ENCODE data around the gene ADRA2B. TPM values are rescaled to one million over a fixed set of nuclear protein-coding genes. Genes with fewer than 3 reads are reported as not detected.

The ADRA2B gene
- total RNA-seq, 1 experiment from 2014 or later: 4.7 TPM

DNA sequence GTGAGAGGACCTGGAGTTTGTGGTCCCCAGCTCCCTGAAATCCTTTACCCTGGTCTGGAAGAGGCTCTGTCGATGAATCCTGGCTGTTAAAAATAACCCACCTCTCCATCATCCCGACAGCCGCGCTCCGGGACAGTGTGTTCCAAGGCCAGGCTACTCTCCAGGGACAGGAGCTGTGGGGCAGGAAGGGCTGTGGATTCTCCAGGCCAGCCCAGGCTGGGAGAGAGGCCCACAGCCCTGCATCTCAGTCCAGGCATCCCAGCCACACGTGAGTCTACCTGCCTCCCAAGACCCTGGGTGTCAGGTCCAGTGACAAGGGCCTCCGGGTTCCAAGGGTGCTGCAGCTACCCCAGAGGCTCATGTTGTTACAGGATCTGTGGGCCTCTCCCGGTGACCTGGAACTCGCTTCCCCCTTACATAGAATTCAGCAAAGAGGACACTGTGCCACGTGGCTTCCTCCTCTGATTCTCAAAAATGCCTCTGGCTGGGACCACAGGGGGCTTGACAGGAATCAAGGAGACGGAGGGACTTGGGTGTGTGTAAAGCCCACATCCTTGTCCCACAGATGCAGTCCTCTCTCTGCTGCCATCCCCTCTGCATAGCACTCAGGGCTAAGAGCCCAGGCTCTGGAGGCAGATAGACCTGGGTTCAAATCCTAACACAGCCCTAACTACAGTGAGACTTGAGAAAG, 17.3 kb downstream of the ADRA2B start:
- DNase-seq (ENCODE audit: low spot score): peak; percentile 9
- CTCF ChIA-PET: interaction anchor here (0.9 to 2.6 kb wide), 6 partner anchors 15 to 162 kb away, joined by 3 to 12 read pairs (median 5); partner anchors contain the start of genes ADRA2B and ASTL
- no peak for ATAC-seq

DNA sequence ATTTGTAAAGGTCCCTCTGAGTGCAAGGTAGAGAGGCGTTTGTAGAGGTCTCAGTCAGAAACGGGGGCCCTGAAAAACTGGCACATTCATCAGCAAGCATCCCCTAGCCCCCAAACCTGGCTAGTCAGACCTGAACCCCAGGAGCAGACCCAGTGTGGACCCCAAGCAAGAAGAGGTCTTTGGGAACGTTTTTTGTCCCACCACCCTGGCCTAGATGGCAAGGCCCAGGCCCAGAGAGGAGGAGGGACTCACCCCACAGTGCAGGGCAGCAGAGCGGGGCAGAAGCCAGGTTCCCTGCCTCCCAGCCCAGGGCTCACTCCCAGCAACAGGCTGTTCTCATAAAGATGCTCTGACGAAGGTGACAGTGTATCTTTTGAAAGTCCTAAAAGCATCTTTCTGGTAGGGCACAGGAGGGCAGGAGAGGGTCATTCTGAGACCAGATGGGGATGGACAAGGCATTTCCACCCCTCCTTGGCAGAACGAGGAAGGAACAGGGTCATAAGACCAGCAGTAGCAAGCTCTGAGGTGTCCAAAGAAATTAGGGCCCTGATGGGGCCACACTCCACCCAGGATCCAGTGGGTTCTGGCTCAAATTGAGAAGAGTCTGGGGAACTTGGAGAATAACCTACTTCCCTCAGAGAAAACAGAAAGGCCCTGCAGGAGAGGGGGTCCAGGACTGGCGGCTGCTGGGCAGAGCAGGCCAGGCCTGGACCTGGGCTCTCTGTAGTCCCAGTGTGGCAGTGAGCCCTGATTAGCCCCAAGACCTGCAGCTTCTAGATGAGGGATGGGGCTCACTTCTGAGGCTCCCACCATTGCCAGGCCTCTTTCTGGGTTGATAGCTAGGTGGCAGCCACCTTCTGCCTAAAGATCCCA, 18.2 kb downstream of the ADRA2B start:
- Mint-ChIP-seq H3K27me3 (ENCODE audit: low read depth) (peaks cover 4% of the 10 kb centered on the region; the same call in 1 of the 2 replicates), H3K4me3 (no peak overlapping the region), H3K9me3 (no peaks in the 10 kb centered on the region), H3K4me1 (peaks cover 18% of the 10 kb centered on the region), H3K36me3 (no peaks in the 10 kb centered on the region), H3K27ac (no peak overlapping the region)
- ATAC-seq (no peak), DNase-seq (ENCODE audit: low spot score) (peak; percentile 7)
- ChIA-PET POLR2A (interaction anchor here (0.5 kb wide), 1 partner anchor 930 kb away, joined by 3 read pairs; no protein-coding TSS in a partner anchor), CTCF (interaction anchor here (0.9 to 2.6 kb wide), 6 partner anchors 16 to 163 kb away, joined by 3 to 12 read pairs (median 5); partner anchors contain the start of genes ADRA2B and ASTL)
- no peak for TF ChIP-seq FOXK1 (CRISPR knock-in tag; IDR thresholded peaks at IDR 0.05)
- no peak for TF ChIP-seq CBFB (CRISPR knock-in tag; IDR thresholded peaks at IDR 0.05; ENCODE audit: low read depth)
- TF ChIP-seq, protein P1, sequence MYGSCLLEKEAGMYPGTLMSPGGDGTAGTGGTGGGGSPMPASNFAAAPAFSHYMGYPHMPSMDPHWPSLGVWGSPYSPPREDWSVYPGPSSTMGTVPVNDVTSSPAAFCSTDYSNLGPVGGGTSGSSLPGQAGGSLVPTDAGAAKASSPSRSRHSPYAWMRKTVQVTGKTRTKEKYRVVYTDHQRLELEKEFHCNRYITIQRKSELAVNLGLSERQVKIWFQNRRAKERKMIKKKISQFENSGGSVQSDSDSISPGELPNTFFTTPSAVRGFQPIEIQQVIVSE (CRISPR knock-in tag; IDR thresholded peaks at IDR 0.05; ENCODE audit: borderline replicate concordance): no peak
- TF ChIP-seq TEAD4 (CRISPR knock-in tag; IDR thresholded peaks at IDR 0.05): no peak
- TF ChIP-seq, protein P2, sequence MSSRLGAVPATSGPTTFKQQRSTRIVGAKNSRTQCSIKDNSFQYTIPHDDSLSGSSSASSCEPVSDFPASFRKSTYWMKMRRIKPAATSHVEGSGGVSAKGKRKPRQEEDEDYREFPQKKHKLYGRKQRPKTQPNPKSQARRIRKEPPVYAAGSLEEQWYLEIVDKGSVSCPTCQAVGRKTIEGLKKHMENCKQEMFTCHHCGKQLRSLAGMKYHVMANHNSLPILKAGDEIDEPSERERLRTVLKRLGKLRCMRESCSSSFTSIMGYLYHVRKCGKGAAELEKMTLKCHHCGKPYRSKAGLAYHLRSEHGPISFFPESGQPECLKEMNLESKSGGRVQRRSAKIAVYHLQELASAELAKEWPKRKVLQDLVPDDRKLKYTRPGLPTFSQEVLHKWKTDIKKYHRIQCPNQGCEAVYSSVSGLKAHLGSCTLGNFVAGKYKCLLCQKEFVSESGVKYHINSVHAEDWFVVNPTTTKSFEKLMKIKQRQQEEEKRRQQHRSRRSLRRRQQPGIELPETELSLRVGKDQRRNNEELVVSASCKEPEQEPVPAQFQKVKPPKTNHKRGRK (CRISPR knock-in tag; IDR thresholded peaks at IDR 0.05; ENCODE audit: borderline replicate concordance): no peak
- TF ChIP-seq NR2C2 (CRISPR knock-in tag; IDR thresholded peaks at IDR 0.05): no peak
- no peak for TF ChIP-seq ZNF317 (CRISPR knock-in tag; IDR thresholded peaks at IDR 0.05; ENCODE audit: borderline replicate concordance, low read depth)
- TF ChIP-seq, protein P3, sequence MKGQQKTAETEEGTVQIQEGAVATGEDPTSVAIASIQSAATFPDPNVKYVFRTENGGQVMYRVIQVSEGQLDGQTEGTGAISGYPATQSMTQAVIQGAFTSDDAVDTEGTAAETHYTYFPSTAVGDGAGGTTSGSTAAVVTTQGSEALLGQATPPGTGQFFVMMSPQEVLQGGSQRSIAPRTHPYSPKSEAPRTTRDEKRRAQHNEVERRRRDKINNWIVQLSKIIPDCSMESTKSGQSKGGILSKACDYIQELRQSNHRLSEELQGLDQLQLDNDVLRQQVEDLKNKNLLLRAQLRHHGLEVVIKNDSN (CRISPR knock-in tag; IDR thresholded peaks at IDR 0.05): no peak
- no peak for TF ChIP-seq ATF1 (CRISPR knock-in tag; IDR thresholded peaks at IDR 0.05)
- TF ChIP-seq MYBL2 (CRISPR knock-in tag; IDR thresholded peaks at IDR 0.05): no peak
- TF ChIP-seq CREM (CRISPR knock-in tag; IDR thresholded peaks at IDR 0.05): no peak
- TF ChIP-seq ELF4 (CRISPR knock-in tag; IDR thresholded peaks at IDR 0.05; ENCODE audit: low read depth): no peak
- TF ChIP-seq ESRRA (CRISPR knock-in tag; IDR thresholded peaks at IDR 0.05; ENCODE audit: borderline replicate concordance): no peak
- TF ChIP-seq TP53 (CRISPR knock-in tag; IDR thresholded peaks at IDR 0.05): no peak
- TF ChIP-seq, protein P4, sequence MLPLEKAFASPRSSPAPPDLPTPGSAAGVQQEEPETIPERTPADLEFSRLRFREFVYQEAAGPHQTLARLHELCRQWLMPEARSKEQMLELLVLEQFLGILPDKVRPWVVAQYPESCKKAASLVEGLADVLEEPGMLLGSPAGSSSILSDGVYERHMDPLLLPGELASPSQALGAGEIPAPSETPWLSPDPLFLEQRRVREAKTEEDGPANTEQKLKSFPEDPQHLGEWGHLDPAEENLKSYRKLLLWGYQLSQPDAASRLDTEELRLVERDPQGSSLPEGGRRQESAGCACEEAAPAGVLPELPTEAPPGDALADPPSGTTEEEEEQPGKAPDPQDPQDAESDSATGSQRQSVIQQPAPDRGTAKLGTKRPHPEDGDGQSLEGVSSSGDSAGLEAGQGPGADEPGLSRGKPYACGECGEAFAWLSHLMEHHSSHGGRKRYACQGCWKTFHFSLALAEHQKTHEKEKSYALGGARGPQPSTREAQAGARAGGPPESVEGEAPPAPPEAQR (CRISPR knock-in tag; IDR thresholded peaks at IDR 0.05): no peak
- TF ChIP-seq, protein P5, sequence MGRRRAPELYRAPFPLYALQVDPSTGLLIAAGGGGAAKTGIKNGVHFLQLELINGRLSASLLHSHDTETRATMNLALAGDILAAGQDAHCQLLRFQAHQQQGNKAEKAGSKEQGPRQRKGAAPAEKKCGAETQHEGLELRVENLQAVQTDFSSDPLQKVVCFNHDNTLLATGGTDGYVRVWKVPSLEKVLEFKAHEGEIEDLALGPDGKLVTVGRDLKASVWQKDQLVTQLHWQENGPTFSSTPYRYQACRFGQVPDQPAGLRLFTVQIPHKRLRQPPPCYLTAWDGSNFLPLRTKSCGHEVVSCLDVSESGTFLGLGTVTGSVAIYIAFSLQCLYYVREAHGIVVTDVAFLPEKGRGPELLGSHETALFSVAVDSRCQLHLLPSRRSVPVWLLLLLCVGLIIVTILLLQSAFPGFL (CRISPR knock-in tag; IDR thresholded peaks at IDR 0.05; ENCODE audit: borderline replicate concordance): no peak

More for the DNA sequence above, 17.3 kb downstream of the ADRA2B start:
- POLR2A ChIA-PET: interaction anchor here (0.5 kb wide), 1 partner anchor 929 kb away, joined by 3 read pairs; no protein-coding TSS in a partner anchor
- Mint-ChIP-seq H3K4me3 (no peak overlapping the region), H3K27me3 (ENCODE audit: low read depth) (no peaks in the 10 kb centered on the region), H3K4me1 (peaks cover 22% of the 10 kb centered on the region), H3K27ac (no peak overlapping the region), H3K36me3 (no peaks in the 10 kb centered on the region), H3K9me3 (no peaks in the 10 kb centered on the region)
- no peak for TF ChIP-seq TEAD1 (CRISPR knock-in tag; IDR thresholded peaks at IDR 0.05)
- TF ChIP-seq, protein P6, sequence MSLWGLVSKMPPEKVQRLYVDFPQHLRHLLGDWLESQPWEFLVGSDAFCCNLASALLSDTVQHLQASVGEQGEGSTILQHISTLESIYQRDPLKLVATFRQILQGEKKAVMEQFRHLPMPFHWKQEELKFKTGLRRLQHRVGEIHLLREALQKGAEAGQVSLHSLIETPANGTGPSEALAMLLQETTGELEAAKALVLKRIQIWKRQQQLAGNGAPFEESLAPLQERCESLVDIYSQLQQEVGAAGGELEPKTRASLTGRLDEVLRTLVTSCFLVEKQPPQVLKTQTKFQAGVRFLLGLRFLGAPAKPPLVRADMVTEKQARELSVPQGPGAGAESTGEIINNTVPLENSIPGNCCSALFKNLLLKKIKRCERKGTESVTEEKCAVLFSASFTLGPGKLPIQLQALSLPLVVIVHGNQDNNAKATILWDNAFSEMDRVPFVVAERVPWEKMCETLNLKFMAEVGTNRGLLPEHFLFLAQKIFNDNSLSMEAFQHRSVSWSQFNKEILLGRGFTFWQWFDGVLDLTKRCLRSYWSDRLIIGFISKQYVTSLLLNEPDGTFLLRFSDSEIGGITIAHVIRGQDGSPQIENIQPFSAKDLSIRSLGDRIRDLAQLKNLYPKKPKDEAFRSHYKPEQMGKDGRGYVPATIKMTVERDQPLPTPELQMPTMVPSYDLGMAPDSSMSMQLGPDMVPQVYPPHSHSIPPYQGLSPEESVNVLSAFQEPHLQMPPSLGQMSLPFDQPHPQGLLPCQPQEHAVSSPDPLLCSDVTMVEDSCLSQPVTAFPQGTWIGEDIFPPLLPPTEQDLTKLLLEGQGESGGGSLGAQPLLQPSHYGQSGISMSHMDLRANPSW (CRISPR knock-in tag; conservative IDR thresholded peaks at IDR 0.05; ENCODE audit: low read depth): no peak
- no peak for TF ChIP-seq MYBL2 (CRISPR knock-in tag; IDR thresholded peaks at IDR 0.05)
- no peak for TF ChIP-seq ZNF232 (CRISPR knock-in tag; IDR thresholded peaks at IDR 0.05)
- TF ChIP-seq EMX1 (CRISPR knock-in tag; IDR thresholded peaks at IDR 0.05): no peak
- TF ChIP-seq KAT7 (CRISPR knock-in tag; IDR thresholded peaks at IDR 0.05; ENCODE audit: borderline replicate concordance): no peak
- TF ChIP-seq, protein P7, sequence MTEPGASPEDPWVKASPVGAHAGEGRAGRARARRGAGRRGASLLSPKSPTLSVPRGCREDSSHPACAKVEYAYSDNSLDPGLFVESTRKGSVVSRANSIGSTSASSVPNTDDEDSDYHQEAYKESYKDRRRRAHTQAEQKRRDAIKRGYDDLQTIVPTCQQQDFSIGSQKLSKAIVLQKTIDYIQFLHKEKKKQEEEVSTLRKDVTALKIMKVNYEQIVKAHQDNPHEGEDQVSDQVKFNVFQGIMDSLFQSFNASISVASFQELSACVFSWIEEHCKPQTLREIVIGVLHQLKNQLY (CRISPR knock-in tag; IDR thresholded peaks at IDR 0.05): no peak
- TF ChIP-seq GTF2I (CRISPR knock-in tag; conservative IDR thresholded peaks at IDR 0.05): no peak
- TF ChIP-seq, protein P3 (CRISPR knock-in tag; IDR thresholded peaks at IDR 0.05): no peak

All from WTC11 (cell line).